ENCODE data around the gene HS3ST4. TPM values are rescaled to one million over a fixed set of nuclear protein-coding genes. Genes with fewer than 3 reads are reported as not detected.
A peak's percentile ranks its signal among the peaks of the same experiment; 100 is the strongest.

HS3ST4 gene
- polyA plus RNA-seq, 1 experiment = not detected

DNA sequence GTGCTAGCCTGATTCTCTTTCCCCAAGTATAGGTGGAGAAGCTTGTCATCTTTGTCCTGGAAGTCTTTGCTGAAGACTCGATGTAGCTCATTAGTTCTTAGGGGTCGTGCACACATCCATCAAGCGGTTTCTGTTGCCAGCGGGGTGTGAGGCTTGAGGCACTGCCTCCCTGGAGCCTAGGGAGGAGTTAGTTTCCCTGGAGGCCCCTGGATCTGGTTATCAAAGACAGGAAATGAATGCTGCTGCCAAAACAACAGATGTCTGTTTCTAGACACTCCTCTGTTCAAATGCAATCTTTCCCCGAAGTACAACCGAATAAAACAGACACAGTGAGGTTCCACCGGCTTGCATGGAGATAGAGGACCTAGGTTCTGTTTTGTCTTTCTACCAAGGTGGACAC lies 17.5 kb downstream of the HS3ST4 start:
- H3K27ac ChIP-seq (ENCODE audit: low read depth, low read length) = no peak overlapping the region
- ChIA-PET POLR2A (no interaction called here), CTCF (no interaction called here)
- H3K9me3 ChIP-seq (ENCODE audit: control insufficient read depth, insufficient read depth, low read length) = peaks cover 23% of the 10 kb centered on the region
- H3K27me3 ChIP-seq (ENCODE audit: control insufficient read depth, insufficient read depth, low read length) = no peaks in the 10 kb centered on the region
- DNase-seq (ENCODE audit: low read depth, low spot score) = no peak
- TF ChIP-seq, protein P1, sequence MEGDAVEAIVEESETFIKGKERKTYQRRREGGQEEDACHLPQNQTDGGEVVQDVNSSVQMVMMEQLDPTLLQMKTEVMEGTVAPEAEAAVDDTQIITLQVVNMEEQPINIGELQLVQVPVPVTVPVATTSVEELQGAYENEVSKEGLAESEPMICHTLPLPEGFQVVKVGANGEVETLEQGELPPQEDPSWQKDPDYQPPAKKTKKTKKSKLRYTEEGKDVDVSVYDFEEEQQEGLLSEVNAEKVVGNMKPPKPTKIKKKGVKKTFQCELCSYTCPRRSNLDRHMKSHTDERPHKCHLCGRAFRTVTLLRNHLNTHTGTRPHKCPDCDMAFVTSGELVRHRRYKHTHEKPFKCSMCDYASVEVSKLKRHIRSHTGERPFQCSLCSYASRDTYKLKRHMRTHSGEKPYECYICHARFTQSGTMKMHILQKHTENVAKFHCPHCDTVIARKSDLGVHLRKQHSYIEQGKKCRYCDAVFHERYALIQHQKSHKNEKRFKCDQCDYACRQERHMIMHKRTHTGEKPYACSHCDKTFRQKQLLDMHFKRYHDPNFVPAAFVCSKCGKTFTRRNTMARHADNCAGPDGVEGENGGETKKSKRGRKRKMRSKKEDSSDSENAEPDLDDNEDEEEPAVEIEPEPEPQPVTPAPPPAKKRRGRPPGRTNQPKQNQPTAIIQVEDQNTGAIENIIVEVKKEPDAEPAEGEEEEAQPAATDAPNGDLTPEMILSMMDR (IDR thresholded peaks at IDR 0.05; ENCODE audit: low read depth, low read length) = no peak
- no peak overlapping the region for H3K4me3 ChIP-seq (ENCODE audit: low read depth, low read length)

DNA sequence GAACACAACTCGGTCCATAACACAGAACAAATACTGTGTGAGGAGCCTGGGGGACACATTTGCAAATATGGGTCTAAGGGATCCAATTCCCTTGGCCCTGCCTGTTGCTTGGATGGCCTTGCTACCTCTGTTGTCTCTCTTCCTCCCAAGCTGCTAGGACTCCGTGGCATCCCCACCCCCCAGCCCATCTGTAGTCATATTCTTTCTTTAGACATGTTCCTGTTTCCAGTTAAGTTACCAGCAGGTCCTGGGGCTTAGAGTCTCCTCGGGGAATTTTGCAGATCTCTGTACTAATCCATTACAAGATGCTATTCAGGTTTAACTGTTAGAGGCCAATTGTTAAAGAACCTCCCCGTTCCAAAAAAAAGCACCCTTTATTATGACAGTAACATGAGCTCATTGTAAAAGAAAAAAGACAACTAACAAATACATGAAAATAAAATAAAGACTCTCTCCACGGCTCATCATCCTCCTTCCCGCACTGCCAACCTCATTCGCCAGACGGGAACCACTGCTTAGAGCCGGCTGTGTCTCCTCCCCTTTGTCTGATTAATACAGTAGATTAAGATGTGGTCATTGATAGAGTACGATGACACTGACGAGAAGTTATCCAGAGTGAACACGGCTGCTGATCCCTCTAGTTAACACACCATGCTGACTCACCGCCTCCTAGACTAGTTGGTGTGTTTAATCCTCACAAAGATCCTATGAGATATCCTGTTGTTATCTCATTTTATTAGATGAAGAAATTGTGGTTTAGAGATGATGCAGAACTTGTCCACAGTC lies 22.2 kb downstream of the HS3ST4 start:
- Histone ChIP-seq H3K27me3 (ENCODE audit: control insufficient read depth, insufficient read depth, low read length) (no peaks in the 10 kb centered on the region), H3K9me3 (ENCODE audit: control insufficient read depth, insufficient read depth, low read length) (peaks cover 23% of the 10 kb centered on the region), H3K4me3 (ENCODE audit: low read depth, low read length) (no peak overlapping the region), H3K27ac (ENCODE audit: low read depth, low read length) (no peak overlapping the region)
- ChIA-PET CTCF (no interaction called here), POLR2A (no interaction called here)
- DNase-seq (ENCODE audit: low read depth, low spot score) = no peak
- TF ChIP-seq, protein P1 (IDR thresholded peaks at IDR 0.05; ENCODE audit: low read depth, low read length) = no peak

DNA sequence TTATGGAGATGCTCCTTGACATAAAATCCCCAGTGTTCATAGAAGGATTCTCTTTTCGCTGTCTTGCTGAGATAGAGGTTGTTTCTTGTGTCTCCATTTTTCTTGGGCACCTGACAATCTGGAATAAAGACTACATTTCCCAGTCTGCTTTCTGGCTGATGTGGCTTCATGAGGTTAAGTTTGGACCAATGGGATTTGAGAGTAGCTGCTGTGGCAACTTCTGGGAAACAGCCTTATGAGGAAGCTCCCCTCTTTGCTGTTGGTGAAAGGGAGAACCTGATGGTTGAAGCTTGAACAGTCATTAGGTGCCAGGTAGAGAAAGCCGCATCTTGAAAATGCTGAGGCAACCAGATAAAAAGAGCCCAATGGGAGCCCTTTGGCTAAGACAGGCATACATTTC lies 24.4 kb downstream of the HS3ST4 start:
- POLR2A ChIA-PET = no interaction called here
- no peak for DNase-seq (ENCODE audit: low read depth, low spot score)
- no peak overlapping the region for H3K4me3 ChIP-seq (ENCODE audit: low read depth, low read length)
- H3K9me3 ChIP-seq (ENCODE audit: control insufficient read depth, insufficient read depth, low read length) = peaks cover 18% of the 10 kb centered on the region
- CTCF ChIA-PET = no interaction called here
- TF ChIP-seq, protein P1 (IDR thresholded peaks at IDR 0.05; ENCODE audit: low read depth, low read length) = no peak
- no peak overlapping the region for H3K27ac ChIP-seq (ENCODE audit: low read depth, low read length)
- H3K27me3 ChIP-seq (ENCODE audit: control insufficient read depth, insufficient read depth, low read length) = no peaks in the 10 kb centered on the region

DNA sequence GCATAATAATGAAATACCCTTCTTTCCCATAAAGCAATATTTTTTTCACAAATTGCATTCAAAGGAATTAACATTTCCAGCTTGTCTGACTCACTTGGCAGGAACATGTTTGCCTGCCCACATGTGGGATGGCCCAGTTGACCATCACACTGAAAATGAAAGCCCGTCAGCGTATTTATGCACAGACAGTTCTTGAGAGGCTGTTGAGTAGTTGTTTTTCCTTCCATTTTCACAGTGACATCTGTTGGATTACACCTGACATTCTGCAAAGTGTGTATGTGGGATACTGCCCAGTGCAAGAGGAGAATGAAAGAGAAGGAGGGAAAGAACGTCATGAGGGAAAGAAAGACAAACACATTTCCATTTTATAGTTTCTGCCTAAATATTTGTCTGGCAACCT lies 29.7 kb downstream of the HS3ST4 start:
- Histone ChIP-seq H3K9me3 (ENCODE audit: control insufficient read depth, insufficient read depth, low read length) (no peaks in the 10 kb centered on the region; the same call in 1 of the 2 replicates), H3K4me3 (ENCODE audit: low read depth, low read length) (no peak overlapping the region), H3K27me3 (ENCODE audit: control insufficient read depth, insufficient read depth, low read length) (no peaks in the 10 kb centered on the region), H3K27ac (ENCODE audit: low read depth, low read length) (peak overlapping the region; percentile 11)
- TF ChIP-seq, protein P1 (IDR thresholded peaks at IDR 0.05; ENCODE audit: low read depth, low read length) = no peak
- CTCF ChIA-PET = no interaction called here
- no peak for DNase-seq (ENCODE audit: low read depth, low spot score)
- POLR2A ChIA-PET = no interaction called here

DNA sequence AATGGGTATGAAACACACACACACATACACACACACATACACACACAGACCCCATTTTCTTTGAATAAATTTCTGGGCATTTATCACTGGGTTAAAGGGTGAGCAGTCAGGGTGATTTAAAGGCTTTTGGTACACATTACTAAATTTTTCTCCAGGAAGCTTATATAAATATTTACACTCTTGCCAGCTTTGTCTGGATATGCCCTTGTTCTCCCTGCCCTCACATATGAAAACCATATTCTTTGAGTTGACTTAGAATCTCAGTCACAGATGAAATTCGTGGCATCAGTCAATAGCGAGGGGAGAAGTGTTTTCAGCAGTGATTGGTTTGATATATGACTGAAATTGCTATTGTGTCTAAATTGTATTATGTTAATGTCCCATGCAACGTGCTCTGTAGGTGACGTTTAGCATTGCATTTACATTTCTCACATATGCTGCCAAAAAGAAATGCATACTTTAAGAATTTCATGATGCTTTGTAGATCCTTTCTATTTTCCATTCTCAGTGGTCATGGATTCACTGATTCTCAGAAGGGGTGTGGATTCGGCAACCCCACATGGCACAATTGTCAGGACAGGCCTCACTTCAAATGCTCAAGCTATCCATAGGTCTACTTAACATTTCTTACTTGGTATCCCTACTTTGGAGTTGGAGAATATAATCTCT lies 34.8 kb downstream of the HS3ST4 start:
- ChIA-PET POLR2A (no interaction called here), CTCF (no interaction called here)
- Histone ChIP-seq H3K9me3 (ENCODE audit: control insufficient read depth, insufficient read depth, low read length) (peaks cover 18% of the 10 kb centered on the region), H3K27me3 (ENCODE audit: control insufficient read depth, insufficient read depth, low read length) (no peaks in the 10 kb centered on the region), H3K27ac (ENCODE audit: low read depth, low read length) (no peak overlapping the region), H3K4me3 (ENCODE audit: low read depth, low read length) (no peak overlapping the region)
- DNase-seq (ENCODE audit: low read depth, low spot score) = no peak
- TF ChIP-seq, protein P1 (IDR thresholded peaks at IDR 0.05; ENCODE audit: low read depth, low read length) = no peak
